DOHH2 (cell line): ENCODE measurements around the gene C5.
A peak's percentile ranks its signal among the peaks of the same experiment; 100 is the strongest.

ENCODE experiments used
- H3F3A ChIP-seq: fragments of 200-600 bp; sonication (generic), shearing (Covaris generic); 2 replicates; pipeline ENCODE4 v1.6.0; 2016; ENCODE audit warnings: antibody characterized with exemption, mild to moderate bottlenecking; ENCODE audit not compliant: control insufficient read depth, insufficient read depth
- H3K27ac ChIP-seq: fragments of 200-600 bp; sonication (generic); 2 replicates; pipeline ENCODE4 v1.5.1; 2014; ENCODE audit warnings: low read depth, mild to moderate bottlenecking, low read length, moderate library complexity
- H3K27me3 ChIP-seq: fragments of 200-600 bp; sonication (generic); 2 replicates; pipeline ENCODE4 v1.6.1; 2014; ENCODE audit warnings: mild to moderate bottlenecking, low read length, mixed read lengths; ENCODE audit not compliant: control insufficient read depth
- H3K36me3 ChIP-seq: fragments of 200-600 bp; sonication (generic); 2 replicates; pipeline ENCODE4 v1.6.1; 2014; ENCODE audit warnings: mild to moderate bottlenecking, low read length, moderate library complexity, mixed read lengths; ENCODE audit not compliant: control insufficient read depth
- H3K4me1 ChIP-seq: fragments of 200-600 bp; sonication (generic); 2 replicates; pipeline ENCODE4 v1.6.1; 2014; ENCODE audit warnings: mild to moderate bottlenecking, low read length, mixed read lengths; ENCODE audit not compliant: control insufficient read depth
- H3K4me2 ChIP-seq: fragments of 200-600 bp; sonication (generic); 2 replicates; pipeline ENCODE4 v1.6.0; 2014; ENCODE audit warnings: mild to moderate bottlenecking, low read length, moderate library complexity
- H3K4me3 ChIP-seq: fragments of 200-600 bp; sonication (generic); 2 replicates; pipeline ENCODE4 v1.5.1; 2014; ENCODE audit warnings: mild to moderate bottlenecking, low read length, mixed read lengths
- H3K79me2 ChIP-seq: fragments of 200-600 bp; sonication (generic); 2 replicates; pipeline ENCODE4 v1.6.1; 2014; ENCODE audit warnings: mild to moderate bottlenecking, low read length, mixed read lengths; ENCODE audit not compliant: control insufficient read depth
- H3K9me2 ChIP-seq: fragments of 200-600 bp; sonication (generic); replicated peaks from 2 replicates; pipeline ENCODE4 v1.6.1; 2014; ENCODE audit warnings: mild to moderate bottlenecking, low read length, mixed read lengths; ENCODE audit not compliant: control insufficient read depth
- H3K9me3 ChIP-seq: fragments of 200-600 bp; sonication (generic); 2 replicates; pipeline ENCODE4 v1.6.1; 2014; ENCODE audit warnings: antibody characterized with exemption, low read length, mixed read lengths; ENCODE audit not compliant: control insufficient read depth, insufficient read depth
- H4K20me1 ChIP-seq: fragments of 200-600 bp; sonication (generic); 2 replicates; pipeline ENCODE4 v1.6.0; 2014; ENCODE audit warnings: low read depth, mild to moderate bottlenecking, antibody characterized with exemption, low read length, moderate library complexity; ENCODE audit not compliant: control insufficient read depth, insufficient read depth
- CTCF ChIP-seq: fragments of 200-600 bp; sonication (generic); IDR thresholded peaks from one replicate; pipeline ENCODE4 v1.5.1; 2014; ENCODE audit warnings: antibody characterized with exemption, mild to moderate bottlenecking, low read depth, low read length; ENCODE audit not compliant: poor library complexity, severe bottlenecking
- EZH2phosphoT487 ChIP-seq: fragments of 200-600 bp; sonication (generic); IDR thresholded peaks from 2 replicates; pipeline ENCODE4 v1.6.1; 2017; ENCODE audit warnings: borderline replicate concordance, mild to moderate bottlenecking, antibody characterized with exemption, low read length, moderate library complexity, mixed read lengths

Gene C5

GRCh38 chr9:120905315-120906164, 144.5 kb downstream of the C5 start:
- Histone ChIP-seq H3K79me2 (no peaks in the 10 kb centered on the region; the same call in 1 of the 2 replicates), H3K4me3 (peak overlapping the region; percentile 53), H3K9me3 (no peaks in the 10 kb centered on the region), H3K4me1 (peaks cover 63% of the 10 kb centered on the region), H3F3A (peaks cover 30% of the 10 kb centered on the region), H3K27ac (peak overlapping the region; percentile 94), H3K36me3 (peaks cover 23% of the 10 kb centered on the region), H3K4me2 (peak overlapping the region; percentile 95), H3K9me2 (no peaks in the 10 kb centered on the region), H4K20me1 (no peaks in the 10 kb centered on the region), H3K27me3 (no peaks in the 10 kb centered on the region)
- TF ChIP-seq EZH2phosphoT487 (no peak), CTCF (no peak)

GRCh38 chr9:120904978-120905301, 145.1 kb downstream of the C5 start:
- H3K4me3 ChIP-seq = peak overlapping the region; percentile 53
- H3K27me3 ChIP-seq = no peaks in the 10 kb centered on the region
- no peaks in the 10 kb centered on the region for H3K9me3 ChIP-seq
- H3K79me2 ChIP-seq = no peaks in the 10 kb centered on the region; the same call in 1 of the 2 replicates
- H3K4me2 ChIP-seq = peak overlapping the region; percentile 95
- H3K27ac ChIP-seq = peak overlapping the region; percentile 94
- H3K4me1 ChIP-seq = peaks cover 69% of the 10 kb centered on the region
- H3F3A ChIP-seq = peaks cover 30% of the 10 kb centered on the region
- no peaks in the 10 kb centered on the region for H4K20me1 ChIP-seq
- no peaks in the 10 kb centered on the region for H3K9me2 ChIP-seq
- TF ChIP-seq EZH2phosphoT487 (no peak), CTCF (no peak)
- H3K36me3 ChIP-seq = peaks cover 23% of the 10 kb centered on the region

- Histone ChIP-seq H3K27ac (peak overlapping the region; percentile 94), H3K79me2 (no peaks in the 10 kb centered on the region; the same call in 1 of the 2 replicates), H3F3A (peaks cover 30% of the 10 kb centered on the region), H3K4me1 (peaks cover 75% of the 10 kb centered on the region), H3K36me3 (peaks cover 22% of the 10 kb centered on the region), H3K9me3 (no peaks in the 10 kb centered on the region), H4K20me1 (no peaks in the 10 kb centered on the region), H3K9me2 (no peaks in the 10 kb centered on the region), H3K4me2 (peak overlapping the region; percentile 95), H3K4me3 (peak overlapping the region; percentile 53), H3K27me3 (no peaks in the 10 kb centered on the region)
- TF ChIP-seq CTCF (no peak), EZH2phosphoT487 (no peak)
Observed at GRCh38 chr9:120904061-120904977, 145.8 kb downstream of the C5 start.
